ENCODE results near the gene CSF1R. TPM values are rescaled to one million over a fixed set of nuclear protein-coding genes. Genes with fewer than 3 reads are reported as not detected.

The CSF1R gene
- total RNA-seq, 1 experiment from 2014 or later = 5.8 TPM

DNA sequence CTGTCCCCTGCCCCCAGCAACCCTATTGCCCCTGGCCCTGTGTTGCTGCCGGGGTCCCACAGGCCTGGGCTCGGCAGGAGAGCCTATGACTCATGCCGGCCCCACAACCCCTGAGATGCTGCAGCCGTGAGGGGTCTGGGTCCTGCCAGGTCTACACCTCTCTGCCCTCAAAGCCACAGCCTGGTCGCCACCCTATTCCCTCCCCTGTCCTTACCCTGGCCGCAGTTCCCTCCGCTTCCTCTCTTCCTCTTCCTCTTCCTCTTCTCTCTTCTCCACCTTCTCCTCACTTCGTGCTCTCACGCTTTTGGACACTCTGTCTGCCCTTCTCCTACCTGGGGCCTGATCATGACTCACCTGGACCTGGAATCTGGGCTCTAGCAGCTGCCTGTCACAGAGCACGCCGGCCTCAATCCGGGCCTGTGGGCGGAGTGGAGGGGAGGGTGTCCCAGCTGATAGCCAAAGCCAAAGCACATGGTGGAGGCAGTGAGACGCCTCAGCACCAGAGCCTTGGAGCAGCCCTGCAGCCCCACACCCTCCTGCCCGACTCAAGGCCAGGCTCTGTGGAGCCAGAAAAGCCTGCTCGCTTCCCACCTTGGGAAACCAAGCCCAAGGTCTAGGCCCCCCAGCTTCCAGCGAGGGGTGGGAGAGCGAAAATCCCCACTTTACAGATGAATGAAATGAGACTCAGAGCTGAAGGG lies 26.8 kb upstream of the CSF1R start:
- Histone ChIP-seq H3K4me3 (ENCODE audit: low read depth, low read length) (no peak overlapping the region), H3K27me3 (replicated peaks; ENCODE audit: control insufficient read depth, insufficient read depth, low read length) (no peaks in the 10 kb centered on the region), H3K9me3 (no peaks in the 10 kb centered on the region), H3K4me1 (peaks cover 54% of the 10 kb centered on the region), H3K36me3 (ENCODE audit: control insufficient read depth, insufficient read depth, low read length) (no peaks in the 10 kb centered on the region)
- Mint-ChIP-seq H3K27ac (ENCODE audit: unreplicated experiment) (peak overlapping the region; percentile 92), H3K4me3 (ENCODE audit: unreplicated experiment) (peak overlapping the region; percentile 65), H3K9me3 (ENCODE audit: unreplicated experiment) (no peaks in the 10 kb centered on the region), H3K27me3 (ENCODE audit: insufficient read depth, unreplicated experiment) (no peaks in the 10 kb centered on the region), H3K36me3 (ENCODE audit: insufficient read depth, unreplicated experiment) (peaks cover 6% of the 10 kb centered on the region), H3K4me1 (ENCODE audit: low read depth, unreplicated experiment) (peaks cover 44% of the 10 kb centered on the region)
- no peak for TF ChIP-seq CTCF (IDR thresholded peaks at IDR 0.05; ENCODE audit: insufficient read depth in 1 of 2, low read depth in 1 of 2, low read length in 1 of 2, severe bottlenecking in 1 of 2, unreplicated experiment in 1 of 2)
- BruUV-seq (replicated peaks) = no TSS peak
- DNase-seq = peak; percentile 81 to 82
- ChIA-PET POLR2A (interaction anchor here (0.9 kb wide), 1 partner anchor 24 kb away, joined by 4 read pairs; no protein-coding TSS in a partner anchor), CTCF (interaction anchor here (0.6 to 1.1 kb wide), 2 partner anchors 9 to 16 kb away, joined by 4 read pairs; no protein-coding TSS in a partner anchor)
- intact Hi-C loops (cut with micrococcal nuclease; ENCODE audit: unreplicated experiment) = loop anchor here (2.0 to 5.0 kb wide), 2 partner anchors 22 to 56 kb away; no protein-coding TSS in a partner anchor

DNA sequence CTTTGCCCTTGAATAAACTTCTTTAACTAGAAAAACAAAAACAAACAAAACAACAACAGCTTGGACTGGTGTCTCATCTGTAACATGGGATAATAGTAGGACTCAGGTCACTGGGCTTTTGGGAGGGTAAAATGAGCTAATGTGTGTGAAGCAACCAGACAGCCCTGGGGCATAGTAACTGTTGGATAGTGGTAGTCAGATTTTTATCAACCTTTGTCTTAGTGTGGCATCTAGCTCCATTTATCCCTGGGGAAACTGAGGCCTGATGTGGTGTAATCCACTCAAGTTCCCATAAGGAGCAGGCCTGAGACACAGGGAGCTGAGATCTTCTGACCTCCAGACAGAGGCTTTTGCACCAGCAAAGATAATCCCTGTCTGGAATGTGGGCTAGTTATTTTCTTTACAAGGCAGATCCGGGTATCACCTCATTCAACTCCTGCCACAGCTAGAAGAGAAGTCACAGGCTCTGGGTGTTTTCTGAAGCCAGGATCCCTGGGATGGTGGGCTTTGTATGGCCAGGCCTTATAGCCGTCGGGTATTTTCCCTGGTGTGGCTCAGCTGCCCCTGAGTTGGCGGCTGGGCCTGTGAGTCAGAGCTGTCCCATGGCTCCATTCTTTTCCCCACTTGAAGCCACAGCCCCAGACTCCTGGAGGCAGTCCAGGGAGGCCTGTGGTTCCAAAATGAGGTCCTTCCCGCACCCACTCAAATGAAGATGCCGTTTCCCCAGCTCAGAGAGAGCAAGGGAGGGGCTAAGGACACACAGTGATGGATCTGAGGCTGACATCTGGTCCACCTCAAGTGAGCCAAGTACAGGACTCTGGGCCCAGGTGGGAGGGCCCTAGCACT lies 26.1 kb upstream of the CSF1R start:
- Mint-ChIP-seq H3K36me3 (ENCODE audit: insufficient read depth, unreplicated experiment) (peaks cover 6% of the 10 kb centered on the region), H3K27me3 (ENCODE audit: insufficient read depth, unreplicated experiment) (no peaks in the 10 kb centered on the region), H3K4me3 (ENCODE audit: unreplicated experiment) (peak overlapping the region; percentile 7), H3K27ac (ENCODE audit: unreplicated experiment) (peak overlapping the region; percentile 92), H3K9me3 (ENCODE audit: unreplicated experiment) (no peaks in the 10 kb centered on the region), H3K4me1 (ENCODE audit: low read depth, unreplicated experiment) (peaks cover 51% of the 10 kb centered on the region)
- Histone ChIP-seq H3K4me3 (ENCODE audit: low read depth, low read length) (no peak overlapping the region), H3K9me3 (no peaks in the 10 kb centered on the region), H3K4me1 (peaks cover 56% of the 10 kb centered on the region), H3K36me3 (ENCODE audit: control insufficient read depth, insufficient read depth, low read length) (no peaks in the 10 kb centered on the region), H3K27me3 (replicated peaks; ENCODE audit: control insufficient read depth, insufficient read depth, low read length) (no peaks in the 10 kb centered on the region)
- intact Hi-C loops (cut with micrococcal nuclease; ENCODE audit: unreplicated experiment) = loop anchor here (2.0 to 5.0 kb wide), 2 partner anchors 22 to 55 kb away; no protein-coding TSS in a partner anchor
- BruUV-seq (replicated peaks) = TSS peak; percentile 65
- no peak for TF ChIP-seq CTCF (IDR thresholded peaks at IDR 0.05; ENCODE audit: insufficient read depth in 1 of 2, low read depth in 1 of 2, low read length in 1 of 2, severe bottlenecking in 1 of 2, unreplicated experiment in 1 of 2)
- DNase-seq = peak; percentile 31 to 49
- ChIA-PET POLR2A (no interaction called here), CTCF (interaction anchor here (0.6 to 1.1 kb wide), 5 partner anchors 10 to 578 kb away, joined by 4 to 5 read pairs (median 4); no protein-coding TSS in a partner anchor)

- H3K27me3 Mint-ChIP-seq (ENCODE audit: insufficient read depth, unreplicated experiment) = no peaks in the 10 kb centered on the region
- DNase-seq = no peak
- no peak overlapping the region for H3K27ac Mint-ChIP-seq (ENCODE audit: unreplicated experiment)
- Histone ChIP-seq H3K36me3 (ENCODE audit: control insufficient read depth, insufficient read depth, low read length) (no peaks in the 10 kb centered on the region), H3K27me3 (replicated peaks; ENCODE audit: control insufficient read depth, insufficient read depth, low read length) (no peaks in the 10 kb centered on the region), H3K9me3 (no peaks in the 10 kb centered on the region), H3K4me1 (peaks cover 51% of the 10 kb centered on the region), H3K4me3 (ENCODE audit: low read depth, low read length) (no peak overlapping the region)
- H3K36me3 Mint-ChIP-seq (ENCODE audit: insufficient read depth, unreplicated experiment) = peaks cover 6% of the 10 kb centered on the region
- BruUV-seq (replicated peaks) = no TSS peak
- ChIA-PET CTCF (interaction anchor here (1.1 kb wide), 1 partner anchor 26 kb away, joined by 3 read pairs; no protein-coding TSS in a partner anchor), POLR2A (no interaction called here)
- peaks cover 55% of the 10 kb centered on the region for H3K4me1 Mint-ChIP-seq (ENCODE audit: low read depth, unreplicated experiment)
- H3K4me3 Mint-ChIP-seq (ENCODE audit: unreplicated experiment) = no peak overlapping the region
- intact Hi-C loops (cut with micrococcal nuclease; ENCODE audit: unreplicated experiment) = loop anchor here (5.0 kb wide), 1 partner anchor 54 kb away; no protein-coding TSS in a partner anchor
- no peak for TF ChIP-seq CTCF (IDR thresholded peaks at IDR 0.05; ENCODE audit: insufficient read depth in 1 of 2, low read depth in 1 of 2, low read length in 1 of 2, severe bottlenecking in 1 of 2, unreplicated experiment in 1 of 2)
- no peaks in the 10 kb centered on the region for H3K9me3 Mint-ChIP-seq (ENCODE audit: unreplicated experiment)
Measured at GRCh38 chr5:150111122-150111521, 24.8 kb upstream of the CSF1R start.
